B cell (primary cell): ENCODE measurements around the gene TREML2. TPM values are rescaled to one million over a fixed set of nuclear protein-coding genes. Genes with fewer than 3 reads are reported as not detected.

ENCODE experiments used
- ATAC-seq: fragments of 200-7000 bp; cut with Tn5 transposase; one replicate; pipeline ENCODE4 v1.10.0; 2021; ENCODE audit warnings: low read depth, mild to moderate bottlenecking, moderate number of reproducible peaks, moderate library complexity
- CTCF ChIA-PET: fragments of 350-600 bp; sonication (Branson Sonifier 250); formaldehyde crosslinking; loops from one replicate; lab custom pipeline; 2021; ENCODE audit warnings: antibody characterized with exemption, inconsistent platforms; lab: Charles Lee
- POLR2A ChIA-PET: fragments of 350-600 bp; sonication (Branson Sonifier 250); formaldehyde crosslinking; loops from one replicate; lab custom pipeline; 2021; ENCODE audit warnings: antibody characterized with exemption; lab: Charles Lee
- DNase-seq: peaks from one replicate; pipeline ENCODE4 v3.0.0; 2013
- H2AFZ ChIP-seq: 2 replicates; pipeline ENCODE4 v1.6.1; 2012; ENCODE audit warnings: mild to moderate bottlenecking, low read depth, low read length; ENCODE audit not compliant: insufficient read depth, poor library complexity, severe bottlenecking
- H3K27ac ChIP-seq, 2 donors: 1 replicate in 1 of 2; 2 replicates in 1 of 2; pipeline ENCODE4 v1.5.1; 2012 to 2013; ENCODE audit warnings: low read length in 2 of 2, mild to moderate bottlenecking in 2 of 2, moderate library complexity in 1 of 2
- H3K27me3 ChIP-seq, 4 experiments: fragments of 200-600 bp in 1 of 4; sonication (generic) in 1 of 4; replicated peaks in 1 of 4; 1 replicate in 2 of 4; 2 replicates in 2 of 4; pipeline versions ENCODE4 v1.6.1 to v1.7.0; 2013 to 2016; ENCODE audit warnings: low read length in 3 of 4, mild to moderate bottlenecking in 2 of 4, mixed read lengths in 1 of 4, moderate library complexity in 1 of 4; ENCODE audit not compliant: insufficient read depth in 4 of 4, control insufficient read depth in 3 of 4; ENCODE audit errors: control extremely low read depth in 1 of 4
- H3K36me3 ChIP-seq, 2 experiments: replicated peaks in 1 of 2; 1 replicate in 1 of 2; 2 replicates in 1 of 2; pipeline versions ENCODE4 v1.6.1 to v1.7.1; 2013; ENCODE audit warnings: low read length in 1 of 2; ENCODE audit not compliant: insufficient read depth in 2 of 2, control insufficient read depth in 1 of 2; ENCODE audit errors: control extremely low read depth in 1 of 2, extremely low read depth in 1 of 2
- H3K4me1 ChIP-seq, 2 donors: fragments of 200-600 bp in 1 of 2; sonication (generic) in 1 of 2; 1 replicate in 1 of 2; 2 replicates in 1 of 2; pipeline versions ENCODE4 v1.5.1 to v1.6.1; 2013 to 2017; ENCODE audit warnings: low read length in 2 of 2; ENCODE audit not compliant: control insufficient read depth in 2 of 2, insufficient read depth in 2 of 2
- H3K4me2 ChIP-seq: replicated peaks from 2 replicates; pipeline ENCODE3; 2012; ENCODE audit warnings: mild to moderate bottlenecking, low read depth, low read length; ENCODE audit not compliant: poor library complexity, severe bottlenecking
- H3K4me3 ChIP-seq, 5 experiments: fragments of 200-600 bp in 1 of 5; sonication (generic) in 1 of 5; 1 replicate in 3 of 5; 2 replicates in 2 of 5; pipeline versions ENCODE4 v1.5.1 to v1.7.0; 2011 to 2016; ENCODE audit warnings: low read length in 4 of 5, mild to moderate bottlenecking in 4 of 5, low read depth in 2 of 5, control low read depth in 1 of 5, moderate library complexity in 1 of 5; ENCODE audit not compliant: insufficient read depth in 1 of 5; ENCODE audit errors: control extremely low read depth in 1 of 5, extremely low read depth in 1 of 5
- H3K79me2 ChIP-seq: fragments of 200-600 bp; sonication (generic); one replicate; pipeline ENCODE4 v1.6.0; 2016; ENCODE audit warnings: low read length; ENCODE audit not compliant: control insufficient read depth, insufficient read depth
- H3K9ac ChIP-seq: fragments of 200-600 bp; sonication (generic); 2 replicates; pipeline ENCODE4 v1.6.1; 2017; ENCODE audit warnings: mild to moderate bottlenecking, low read length, moderate library complexity
- H3K9me3 ChIP-seq, 3 donors: one replicate each; pipeline versions ENCODE4 v1.6.1 to v1.7.1; 2013; ENCODE audit warnings: low read length in 2 of 3; ENCODE audit not compliant: control insufficient read depth in 2 of 3, insufficient read depth in 1 of 3; ENCODE audit errors: control extremely low read depth in 1 of 3
- H4K20me1 ChIP-seq: 2 replicates; pipeline ENCODE4 v1.6.0; 2012; ENCODE audit warnings: mild to moderate bottlenecking, low read length; ENCODE audit not compliant: insufficient read depth, control insufficient read depth, poor library complexity, severe bottlenecking
- H3K27ac Mint-ChIP-seq: one replicate; pipeline ENCODE4 v1.8.0; 2021; ENCODE audit warnings: mixed read lengths
- H3K27me3 Mint-ChIP-seq: one replicate; pipeline ENCODE4 v1.8.0; 2021; ENCODE audit warnings: mixed read lengths
- H3K4me1 Mint-ChIP-seq: one replicate; pipeline ENCODE4 v1.8.0; 2021; ENCODE audit warnings: mixed read lengths
- H3K4me3 Mint-ChIP-seq: one replicate; pipeline ENCODE4 v1.8.0; 2021; ENCODE audit warnings: mixed read lengths
- H3K9me3 Mint-ChIP-seq: one replicate; pipeline ENCODE4 v1.8.0; 2022; ENCODE audit warnings: mixed read lengths; ENCODE audit not compliant: insufficient read depth
- EZH2 ChIP-seq: IDR thresholded peaks from 2 replicates; pipeline ENCODE4 v1.6.1; 2012; ENCODE audit warnings: borderline replicate concordance, low read depth, mild to moderate bottlenecking, moderate library complexity, low read length; ENCODE audit not compliant: insufficient read depth, poor library complexity, severe bottlenecking
- WGBS: methylation state at CpG from one replicate; pipeline ENCODE4 v1.1.5; 2013; ENCODE audit warnings: missing lambda C conversion rate; ENCODE audit not compliant: insufficient coverage; 5-methylcytosine and 5-hydroxymethylcytosine counted together
- intact Hi-C: fragments of 100-400 bp; cut with micrococcal nuclease; formaldehyde crosslinking; loops from one replicate; pipeline ENCODE4 v1.10.0; 2022
- polyA plus RNA-seq: library from polyadenylated mRNA; depleted of rRNA; stranded (reverse); fragments of >200 nt; gene quantifications from 2 replicates; pipeline ENCODE4 v1.2.3, GENCODE V29; 2012
- total RNA-seq, 2 donors: library from RNA; stranded (reverse); fragments of 120-200 nt in 1 of 2; gene quantifications; 1 replicate in 1 of 2; 2 replicates in 1 of 2; pipeline versions ENCODE4 v1.2.3 to v1.2.4, GENCODE V29; 2013 to 2022
- TF ChIP-seq, protein P1 (sequence below): fragments of 200-600 bp; IDR thresholded peaks from one replicate; pipeline ENCODE4 v1.8.0; 2022; ENCODE audit warnings: antibody characterized with exemption, mild to moderate bottlenecking

Gene TREML2
- total and polyA plus RNA-seq, 2 donors (not counting 1 experiment from before 2014, with no cell fraction given): 9.6 to 51.1 TPM

DNA sequence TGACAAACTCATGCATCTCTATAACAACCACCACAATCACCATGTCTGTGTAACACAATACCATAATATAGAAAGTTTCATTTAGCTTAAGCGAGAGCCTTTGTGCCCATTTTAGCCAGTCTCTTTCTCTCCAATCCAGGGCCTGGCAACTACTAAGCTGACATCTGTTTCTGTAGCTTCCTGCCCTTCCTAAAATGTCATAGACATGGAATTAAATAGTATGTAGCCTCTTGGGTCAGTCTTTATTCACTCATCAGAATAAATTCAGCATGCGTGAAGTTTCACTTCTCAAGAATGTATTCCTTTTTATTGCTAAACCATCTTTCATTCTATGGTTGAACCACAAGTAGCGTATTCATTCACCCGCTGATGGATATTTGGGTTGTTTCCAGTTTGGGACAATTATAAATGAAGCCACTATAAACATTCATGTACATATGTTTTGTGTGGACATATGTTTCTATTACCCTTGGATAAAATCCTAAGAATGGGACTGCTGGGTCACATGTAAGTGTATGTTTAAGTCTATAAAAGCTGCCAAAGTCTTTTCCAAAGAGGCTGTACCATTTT lies 36.3 kb downstream of the TREML2 start:
- Histone ChIP-seq H3K4me3 (no peak overlapping the region), H3K79me2 (no peaks in the 10 kb centered on the region), H2AFZ (no peak overlapping the region), H3K27me3 (peaks cover 0 to 18% (median 2%) of the 10 kb centered on the region in 4 experiments), H3K4me2 (no peak overlapping the region), H3K36me3 (no peaks in the 10 kb centered on the region), H4K20me1 (no peaks in the 10 kb centered on the region), H3K4me1 (peaks cover 2 to 7% of the 10 kb centered on the region in 2 donors), H3K9ac (no peak overlapping the region), H3K27ac (no peak overlapping the region), H3K9me3 (peaks cover 0 to 4% (median 0%) of the 10 kb centered on the region in 3 donors)
- H3K4me1 Mint-ChIP-seq: peaks cover 8% of the 10 kb centered on the region
- H3K27ac Mint-ChIP-seq: no peak overlapping the region
- no CpG with 5 or more reads among the region's 4 CpGs for WGBS
- ChIA-PET CTCF (no interaction called here), POLR2A (no interaction called here)
- no peak for TF ChIP-seq EZH2
- TF ChIP-seq, protein P1, sequence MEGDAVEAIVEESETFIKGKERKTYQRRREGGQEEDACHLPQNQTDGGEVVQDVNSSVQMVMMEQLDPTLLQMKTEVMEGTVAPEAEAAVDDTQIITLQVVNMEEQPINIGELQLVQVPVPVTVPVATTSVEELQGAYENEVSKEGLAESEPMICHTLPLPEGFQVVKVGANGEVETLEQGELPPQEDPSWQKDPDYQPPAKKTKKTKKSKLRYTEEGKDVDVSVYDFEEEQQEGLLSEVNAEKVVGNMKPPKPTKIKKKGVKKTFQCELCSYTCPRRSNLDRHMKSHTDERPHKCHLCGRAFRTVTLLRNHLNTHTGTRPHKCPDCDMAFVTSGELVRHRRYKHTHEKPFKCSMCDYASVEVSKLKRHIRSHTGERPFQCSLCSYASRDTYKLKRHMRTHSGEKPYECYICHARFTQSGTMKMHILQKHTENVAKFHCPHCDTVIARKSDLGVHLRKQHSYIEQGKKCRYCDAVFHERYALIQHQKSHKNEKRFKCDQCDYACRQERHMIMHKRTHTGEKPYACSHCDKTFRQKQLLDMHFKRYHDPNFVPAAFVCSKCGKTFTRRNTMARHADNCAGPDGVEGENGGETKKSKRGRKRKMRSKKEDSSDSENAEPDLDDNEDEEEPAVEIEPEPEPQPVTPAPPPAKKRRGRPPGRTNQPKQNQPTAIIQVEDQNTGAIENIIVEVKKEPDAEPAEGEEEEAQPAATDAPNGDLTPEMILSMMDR: no peak
- intact Hi-C loops: no loop called here
- peaks cover 21% of the 10 kb centered on the region for H3K27me3 Mint-ChIP-seq
- no peak for DNase-seq
- H3K9me3 Mint-ChIP-seq: no peaks in the 10 kb centered on the region
- no peak for ATAC-seq
- H3K4me3 Mint-ChIP-seq: no peak overlapping the region

DNA sequence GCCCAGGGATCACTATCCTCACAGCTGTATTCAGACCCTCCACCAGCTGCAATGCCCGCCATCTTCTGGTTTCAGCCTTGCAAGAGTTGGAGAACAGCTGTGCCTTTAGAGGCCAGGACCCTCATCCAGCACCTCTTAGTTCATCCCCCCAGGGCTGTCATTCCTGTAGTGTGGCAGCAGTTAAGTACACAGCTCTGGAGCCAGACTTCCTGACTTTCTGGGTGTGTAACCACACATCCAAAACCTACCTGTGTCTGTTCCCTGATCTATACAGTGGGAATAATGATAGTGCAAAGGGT lies 37.6 kb downstream of the TREML2 start:
- Mint-ChIP-seq H3K27ac (no peak overlapping the region), H3K4me1 (peaks cover 8% of the 10 kb centered on the region), H3K9me3 (no peaks in the 10 kb centered on the region), H3K27me3 (peaks cover 25% of the 10 kb centered on the region), H3K4me3 (no peak overlapping the region)
- no peak overlapping the region for H3K4me3 ChIP-seq
- WGBS: 100% methylated on average over 1 of the region's 1 CpG
- intact Hi-C loops: no loop called here
- H3K79me2 ChIP-seq: no peaks in the 10 kb centered on the region
- no peak overlapping the region for H3K9ac ChIP-seq
- no peak overlapping the region for H2AFZ ChIP-seq
- peaks cover 2 to 7% of the 10 kb centered on the region in 2 donors for H3K4me1 ChIP-seq
- DNase-seq (no peak), ATAC-seq (no peak)
- POLR2A ChIA-PET: no interaction called here
- H4K20me1 ChIP-seq: no peaks in the 10 kb centered on the region
- H3K27ac ChIP-seq: no peak overlapping the region
- no peak overlapping the region for H3K4me2 ChIP-seq
- TF ChIP-seq EZH2: no peak
- TF ChIP-seq, protein P1: no peak
- H3K36me3 ChIP-seq: no peaks in the 10 kb centered on the region
- H3K9me3 ChIP-seq: peaks cover 0 to 8% (median 0%) of the 10 kb centered on the region in 3 donors
- peaks cover 0 to 18% (median 5%) of the 10 kb centered on the region in 4 experiments for H3K27me3 ChIP-seq
- CTCF ChIA-PET: no interaction called here
